Kidney (tissue), 14 donors: ENCODE measurements around the gene NEGR1. TPM values are rescaled to one million over a fixed set of nuclear protein-coding genes. Genes with fewer than 3 reads are reported as not detected.

ENCODE experiments used
- DNase-seq, 5 donors: peaks; one replicate each; pipeline ENCODE4 v3.0.0-alpha.2; 2013 to 2020
- FAIRE-seq: peaks from 2 replicates; lab custom pipeline; 2012; peaks lifted over from hg19 to GRCh38; lab: Jason Lieb, UNC
- H3K27ac ChIP-seq, 2 donors: one replicate each; pipeline ENCODE4 v1.7.0; 2013; ENCODE audit warnings: low read depth in 2 of 2, low read length in 2 of 2, inconsistent platforms in 1 of 2
- H3K27me3 ChIP-seq: one replicate; pipeline ENCODE4 v1.7.1; 2013; ENCODE audit warnings: low read length, inconsistent platforms; ENCODE audit not compliant: control insufficient read depth, insufficient read depth
- H3K36me3 ChIP-seq, 3 donors: one replicate each; pipeline versions ENCODE4 v1.7.0 to v1.7.1; 2013; ENCODE audit warnings: low read length in 3 of 3, control low read depth in 1 of 3, inconsistent platforms in 1 of 3; ENCODE audit not compliant: insufficient read depth in 3 of 3, control insufficient read depth in 2 of 3
- H3K4me1 ChIP-seq, 3 donors: one replicate each; pipeline versions ENCODE4 v1.7.0 to v1.7.1; 2013; ENCODE audit warnings: low read length in 3 of 3, inconsistent platforms in 1 of 3, low read depth in 1 of 3; ENCODE audit not compliant: control insufficient read depth in 2 of 3, insufficient read depth in 2 of 3
- H3K4me3 ChIP-seq, 3 donors: one replicate each; pipeline versions ENCODE4 v1.7.0 to v1.8.1; 2013; ENCODE audit warnings: low read length in 3 of 3, control low read depth in 1 of 3, inconsistent platforms in 1 of 3
- H3K9ac ChIP-seq, 3 donors: one replicate each; pipeline versions ENCODE4 v1.7.0 to v1.7.1; 2013; ENCODE audit warnings: low read length in 3 of 3, control low read depth in 1 of 3, inconsistent platforms in 1 of 3
- H3K9me3 ChIP-seq, 3 donors: one replicate each; pipeline versions ENCODE4 v1.7.0 to v1.7.1; 2013; ENCODE audit warnings: low read length in 3 of 3, control low read depth in 1 of 3, inconsistent platforms in 1 of 3; ENCODE audit not compliant: control insufficient read depth in 2 of 3, insufficient read depth in 1 of 3
- intact Hi-C: fragments of 100-400 bp; cut with DNase I; formaldehyde crosslinking; loops from one replicate; pipeline ENCODE4 v1.11.1; 2022
- polyA plus RNA-seq: library from polyadenylated mRNA; stranded (reverse); fragments of 350-450 nt; fragmentation: Illumina TruSeq; extraction: RNeasy Lipid Tissue Mini Kit (QIAGEN cat#74804); gene quantifications from one replicate; pipeline ENCODE4 v1.2.3, GENCODE V29; 2014; ENCODE audit warnings: low read depth, low replicate concordance; ENCODE audit not compliant: insufficient read depth
- total RNA-seq: library from RNA; stranded (reverse); fragmentation: NEBNext Ultra II Directional; extraction: Animal tissue kit (Norgen Biotek cat#: 25700); gene quantifications from one replicate; pipeline ENCODE4 v1.2.1, GENCODE V29; 2021
- TF ChIP-seq, protein P1 (sequence below): IDR thresholded peaks from 3 replicates; pipeline ENCODE4 v1.5.1; 2012; ENCODE audit warnings: mild to moderate bottlenecking, moderate library complexity, borderline replicate concordance; ENCODE audit not compliant: insufficient read depth; ENCODE audit errors: extremely low read depth
- donor health status: control.
- donor health status: control.
- donor health status: control.
- donor health status: control.
- donor health status: control.
- donor health status: DM: yes; HTN: yes; CAD: no.
- donor health status: Normal renal cell carcinoma (clear cell type).

NEGR1 gene
- total and polyA plus RNA-seq, 2 donors from 2014 or later: 3.0 to 10.2 TPM

- no peak overlapping the region for H3K9ac ChIP-seq
- TF ChIP-seq, protein P1, sequence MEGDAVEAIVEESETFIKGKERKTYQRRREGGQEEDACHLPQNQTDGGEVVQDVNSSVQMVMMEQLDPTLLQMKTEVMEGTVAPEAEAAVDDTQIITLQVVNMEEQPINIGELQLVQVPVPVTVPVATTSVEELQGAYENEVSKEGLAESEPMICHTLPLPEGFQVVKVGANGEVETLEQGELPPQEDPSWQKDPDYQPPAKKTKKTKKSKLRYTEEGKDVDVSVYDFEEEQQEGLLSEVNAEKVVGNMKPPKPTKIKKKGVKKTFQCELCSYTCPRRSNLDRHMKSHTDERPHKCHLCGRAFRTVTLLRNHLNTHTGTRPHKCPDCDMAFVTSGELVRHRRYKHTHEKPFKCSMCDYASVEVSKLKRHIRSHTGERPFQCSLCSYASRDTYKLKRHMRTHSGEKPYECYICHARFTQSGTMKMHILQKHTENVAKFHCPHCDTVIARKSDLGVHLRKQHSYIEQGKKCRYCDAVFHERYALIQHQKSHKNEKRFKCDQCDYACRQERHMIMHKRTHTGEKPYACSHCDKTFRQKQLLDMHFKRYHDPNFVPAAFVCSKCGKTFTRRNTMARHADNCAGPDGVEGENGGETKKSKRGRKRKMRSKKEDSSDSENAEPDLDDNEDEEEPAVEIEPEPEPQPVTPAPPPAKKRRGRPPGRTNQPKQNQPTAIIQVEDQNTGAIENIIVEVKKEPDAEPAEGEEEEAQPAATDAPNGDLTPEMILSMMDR: no peak
- H3K9me3 ChIP-seq: no peaks in the 10 kb centered on the region
- FAIRE-seq (no peak), DNase-seq (no peak)
- no peak overlapping the region for H3K27ac ChIP-seq
- H3K36me3 ChIP-seq: no peaks in the 10 kb centered on the region
- H3K27me3 ChIP-seq: no peaks in the 10 kb centered on the region
- intact Hi-C loops: no loop called here
- H3K4me3 ChIP-seq: no peak overlapping the region
- H3K4me1 ChIP-seq: no peaks in the 10 kb centered on the region
Observed at GRCh38 chr1:72109916-72110315, 172.4 kb downstream of the NEGR1 start.

DNA sequence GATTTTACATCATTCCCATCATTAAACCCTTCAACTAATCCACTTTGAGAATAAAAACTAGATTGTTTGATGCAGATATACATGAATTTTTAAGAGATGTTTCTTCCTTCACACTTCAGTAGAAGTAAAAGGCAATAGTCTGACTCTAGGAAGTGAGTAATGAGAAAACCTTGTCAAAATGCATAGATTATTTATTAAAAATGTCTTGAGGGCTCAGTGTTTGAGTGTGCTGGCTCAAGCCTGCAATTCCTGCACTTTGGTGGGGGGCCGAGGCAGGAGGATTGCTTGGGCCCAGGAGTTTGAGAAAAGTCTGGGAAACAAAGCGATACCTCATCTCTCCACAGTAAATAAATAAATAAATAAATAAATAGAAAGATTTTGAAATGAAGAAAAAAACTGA lies 177.1 kb downstream of the NEGR1 start:
- Histone ChIP-seq H3K9ac (no peak overlapping the region), H3K27me3 (no peaks in the 10 kb centered on the region), H3K4me3 (no peak overlapping the region), H3K4me1 (no peaks in the 10 kb centered on the region), H3K36me3 (no peaks in the 10 kb centered on the region), H3K9me3 (no peaks in the 10 kb centered on the region), H3K27ac (no peak overlapping the region)
- TF ChIP-seq, protein P1: no peak
- FAIRE-seq (no peak), DNase-seq (no peak)
- intact Hi-C loops: no loop called here

DNA sequence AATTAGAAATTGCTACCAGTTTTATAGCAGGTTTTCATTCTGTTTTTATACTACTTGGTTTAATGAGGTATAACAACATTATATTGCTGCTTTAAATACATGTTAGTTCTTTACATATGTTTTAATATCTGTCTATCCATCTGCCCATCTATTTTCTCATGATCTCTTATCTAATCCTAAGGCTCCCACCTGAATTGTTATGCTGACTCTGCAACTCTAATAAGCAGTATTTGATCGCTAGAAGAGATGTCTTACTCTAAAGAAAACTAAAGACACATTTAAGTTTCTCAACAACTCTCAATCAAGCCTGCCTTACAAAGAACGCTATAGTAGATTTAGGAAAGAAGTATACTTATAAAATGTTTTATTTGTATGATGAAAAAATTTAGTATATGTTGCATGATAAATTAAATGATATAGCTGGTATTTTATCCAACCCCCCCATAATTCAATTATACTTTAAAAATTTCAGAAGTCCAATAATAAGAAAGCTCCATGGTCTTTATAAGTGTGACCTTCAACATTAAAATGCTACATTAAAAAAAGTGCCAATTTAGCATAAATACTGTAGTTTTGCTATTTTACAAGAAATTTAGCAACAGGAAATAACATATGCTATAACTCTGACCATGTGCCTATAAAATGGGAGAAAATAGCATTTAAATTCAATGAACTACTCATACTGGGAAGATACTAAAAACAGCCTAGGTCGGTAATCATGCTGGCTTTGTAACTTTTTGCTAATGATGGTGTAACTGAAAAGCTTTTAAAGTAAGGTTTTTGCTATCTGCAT lies 180.3 kb downstream of the NEGR1 start:
- intact Hi-C loops: no loop called here
- no peak overlapping the region for H3K4me3 ChIP-seq
- TF ChIP-seq, protein P1: no peak
- FAIRE-seq (no peak), DNase-seq (no peak)
- H3K36me3 ChIP-seq: no peaks in the 10 kb centered on the region
- no peaks in the 10 kb centered on the region for H3K4me1 ChIP-seq
- no peaks in the 10 kb centered on the region for H3K9me3 ChIP-seq
- H3K27me3 ChIP-seq: no peaks in the 10 kb centered on the region
- H3K9ac ChIP-seq: no peak overlapping the region
- no peak overlapping the region for H3K27ac ChIP-seq

DNA sequence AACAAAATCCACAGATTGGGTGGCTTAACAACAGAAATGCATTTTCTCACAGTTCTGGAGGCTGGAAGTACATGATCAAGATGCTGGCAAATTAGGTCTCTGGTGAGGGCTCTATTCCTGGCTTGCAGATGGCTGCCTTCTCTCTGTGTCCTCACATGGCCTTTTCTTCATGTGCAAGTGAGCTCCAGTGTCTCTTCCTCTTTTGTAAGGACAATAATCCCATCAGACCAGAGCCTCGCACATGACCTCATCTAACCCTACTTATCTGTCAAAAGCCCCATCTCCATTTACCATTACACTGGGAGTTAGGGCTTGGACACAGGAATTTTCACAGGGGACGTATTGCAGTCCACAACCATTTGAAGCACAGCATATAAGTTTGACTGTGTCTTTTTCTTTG lies 181.6 kb downstream of the NEGR1 start:
- no peaks in the 10 kb centered on the region for H3K36me3 ChIP-seq
- no peak overlapping the region for H3K9ac ChIP-seq
- DNase-seq (no peak), FAIRE-seq (no peak)
- H3K9me3 ChIP-seq: no peaks in the 10 kb centered on the region
- H3K4me3 ChIP-seq: no peak overlapping the region
- TF ChIP-seq, protein P1: no peak
- intact Hi-C loops: no loop called here
- no peak overlapping the region for H3K27ac ChIP-seq
- no peaks in the 10 kb centered on the region for H3K27me3 ChIP-seq
- no peaks in the 10 kb centered on the region for H3K4me1 ChIP-seq
